ENCODE measurements around the gene HERC2. TPM values are rescaled to one million over a fixed set of nuclear protein-coding genes. Genes with fewer than 3 reads are reported as not detected.

HERC2 gene
- total and polyA plus RNA-seq, 9 of the 15 experiments (the other 6 are each of a cell fraction or from before 2014, with no cell fraction given), result 10.6 to 84.0 (median 42.6) TPM

DNA sequence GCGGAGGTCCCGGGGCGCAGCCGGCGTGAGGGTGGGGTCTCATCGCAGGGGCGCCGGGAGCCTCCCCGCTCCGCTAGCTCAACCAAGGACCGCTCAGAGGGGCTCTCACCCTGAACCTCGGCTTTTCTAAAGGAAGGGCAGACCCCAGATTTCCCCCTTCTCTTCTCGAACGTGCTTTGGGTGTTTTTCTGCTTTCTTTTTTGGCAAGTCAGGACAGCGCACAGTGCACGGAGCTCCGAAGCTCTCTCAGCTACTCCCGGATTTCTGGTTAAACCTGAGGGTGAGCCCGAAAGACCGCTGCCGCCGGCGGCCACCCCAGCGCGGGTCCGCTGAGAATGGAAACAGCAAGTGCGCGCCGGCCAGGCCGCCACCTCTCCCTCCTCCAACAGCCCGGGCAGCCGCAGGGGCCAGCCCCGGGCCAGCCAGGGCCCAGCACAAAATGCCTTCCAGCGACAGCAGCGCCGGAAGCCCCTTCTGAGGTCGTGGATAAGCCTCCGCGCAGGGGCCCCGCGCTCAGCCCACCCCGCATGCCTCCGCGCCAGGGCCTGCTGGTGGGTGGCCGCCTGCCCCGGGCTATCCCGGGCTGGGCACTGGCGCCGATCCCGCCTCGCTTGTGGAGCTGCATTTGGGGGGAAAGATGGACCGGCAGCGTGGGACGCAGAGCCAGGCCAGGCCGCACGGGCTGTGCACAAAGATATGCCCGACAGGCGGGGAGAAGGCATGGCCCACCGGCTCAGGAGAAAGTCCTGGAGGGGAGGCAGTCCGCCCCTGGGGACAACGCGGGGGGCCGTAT, 214.7 kb downstream of the HERC2 start:
- H3K27me3 ChIP-seq (ENCODE audit: control insufficient read depth in 2 of 2, insufficient read depth in 2 of 2, low read length in 2 of 2), result peaks cover 0 to 2% of the 10 kb centered on the region in 2 experiments; a peak in 1 of 5 replicates
- no peak for FAIRE-seq
- no peak overlapping the region for H3K27ac ChIP-seq (ENCODE audit: extremely low read depth, low read depth, low read length)
- TF ChIP-seq MTA1 (IDR thresholded peaks at IDR 0.05; ENCODE audit: borderline replicate concordance) (no peak), ZNF232 (CRISPR knock-in tag; IDR thresholded peaks at IDR 0.05) (no peak), JUNB (CRISPR knock-in tag; conservative IDR thresholded peaks at IDR 0.05) (no peak), SNIP1 (IDR thresholded peaks at IDR 0.05; ENCODE audit: low read depth) (no peak), RBM22 (IDR thresholded peaks at IDR 0.05; ENCODE audit: low read depth, low read length, poor library complexity, severe bottlenecking) (no peak), NBN (IDR thresholded peaks at IDR 0.05; ENCODE audit: low read depth) (no peak), MAFF (IDR thresholded peaks at IDR 0.05; ENCODE audit: low read length) (no peak), ZNF717 (CRISPR knock-in tag; IDR thresholded peaks at IDR 0.05) (no peak)
- TF ChIP-seq, protein P1, sequence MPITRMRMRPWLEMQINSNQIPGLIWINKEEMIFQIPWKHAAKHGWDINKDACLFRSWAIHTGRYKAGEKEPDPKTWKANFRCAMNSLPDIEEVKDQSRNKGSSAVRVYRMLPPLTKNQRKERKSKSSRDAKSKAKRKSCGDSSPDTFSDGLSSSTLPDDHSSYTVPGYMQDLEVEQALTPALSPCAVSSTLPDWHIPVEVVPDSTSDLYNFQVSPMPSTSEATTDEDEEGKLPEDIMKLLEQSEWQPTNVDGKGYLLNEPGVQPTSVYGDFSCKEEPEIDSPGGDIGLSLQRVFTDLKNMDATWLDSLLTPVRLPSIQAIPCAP (CRISPR knock-in tag; IDR thresholded peaks at IDR 0.05; ENCODE audit: borderline replicate concordance), result no peak
- TF ChIP-seq, protein P2, sequence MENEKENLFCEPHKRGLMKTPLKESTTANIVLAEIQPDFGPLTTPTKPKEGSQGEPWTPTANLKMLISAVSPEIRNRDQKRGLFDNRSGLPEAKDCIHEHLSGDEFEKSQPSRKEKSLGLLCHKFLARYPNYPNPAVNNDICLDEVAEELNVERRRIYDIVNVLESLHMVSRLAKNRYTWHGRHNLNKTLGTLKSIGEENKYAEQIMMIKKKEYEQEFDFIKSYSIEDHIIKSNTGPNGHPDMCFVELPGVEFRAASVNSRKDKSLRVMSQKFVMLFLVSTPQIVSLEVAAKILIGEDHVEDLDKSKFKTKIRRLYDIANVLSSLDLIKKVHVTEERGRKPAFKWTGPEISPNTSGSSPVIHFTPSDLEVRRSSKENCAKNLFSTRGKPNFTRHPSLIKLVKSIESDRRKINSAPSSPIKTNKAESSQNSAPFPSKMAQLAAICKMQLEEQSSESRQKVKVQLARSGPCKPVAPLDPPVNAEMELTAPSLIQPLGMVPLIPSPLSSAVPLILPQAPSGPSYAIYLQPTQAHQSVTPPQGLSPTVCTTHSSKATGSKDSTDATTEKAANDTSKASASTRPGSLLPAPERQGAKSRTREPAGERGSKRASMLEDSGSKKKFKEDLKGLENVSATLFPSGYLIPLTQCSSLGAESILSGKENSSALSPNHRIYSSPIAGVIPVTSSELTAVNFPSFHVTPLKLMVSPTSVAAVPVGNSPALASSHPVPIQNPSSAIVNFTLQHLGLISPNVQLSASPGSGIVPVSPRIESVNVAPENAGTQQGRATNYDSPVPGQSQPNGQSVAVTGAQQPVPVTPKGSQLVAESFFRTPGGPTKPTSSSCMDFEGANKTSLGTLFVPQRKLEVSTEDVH (IDR thresholded peaks at IDR 0.05; ENCODE audit: low read depth, partially characterized antibody), result no peak
- TF ChIP-seq, protein P3, sequence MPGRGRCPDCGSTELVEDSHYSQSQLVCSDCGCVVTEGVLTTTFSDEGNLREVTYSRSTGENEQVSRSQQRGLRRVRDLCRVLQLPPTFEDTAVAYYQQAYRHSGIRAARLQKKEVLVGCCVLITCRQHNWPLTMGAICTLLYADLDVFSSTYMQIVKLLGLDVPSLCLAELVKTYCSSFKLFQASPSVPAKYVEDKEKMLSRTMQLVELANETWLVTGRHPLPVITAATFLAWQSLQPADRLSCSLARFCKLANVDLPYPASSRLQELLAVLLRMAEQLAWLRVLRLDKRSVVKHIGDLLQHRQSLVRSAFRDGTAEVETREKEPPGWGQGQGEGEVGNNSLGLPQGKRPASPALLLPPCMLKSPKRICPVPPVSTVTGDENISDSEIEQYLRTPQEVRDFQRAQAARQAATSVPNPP (IDR thresholded peaks at IDR 0.05; ENCODE audit: borderline replicate concordance, insufficient read depth, insufficient read length), result no peak
- no peak overlapping the region for H3K9ac ChIP-seq (ENCODE audit: insufficient read depth in 1 of 2, low read depth in 2 of 2, low read length in 2 of 2)
- BruUV-seq (replicated peaks), result no TSS peak
- peaks cover 14% of the 10 kb centered on the region; the same call in 2 of the 3 replicates for H3K36me3 ChIP-seq (ENCODE audit: control insufficient read depth, insufficient read depth, low read length)
- ChIA-PET CTCF (ENCODE audit: low intra/inter-chr PET ratio) (no interaction called here), POLR2A (no interaction called here)
- peaks cover 0 to 7% of the 10 kb centered on the region in 2 experiments; a peak in 2 of 5 replicates for H3K4me1 ChIP-seq (replicated peaks in 1 of 2; ENCODE audit: control insufficient read depth in 2 of 2, insufficient read depth in 2 of 2, low read length in 2 of 2)
- intact Hi-C loops (cut with micrococcal nuclease) (no loop called here), in situ Hi-C loops (cut with MboI) (no loop called here)
- DNase-seq (ENCODE audit: extremely low read depth in 1 of 4, low spot score in 3 of 4), result no peak
- H4K20me1 ChIP-seq (replicated peaks; ENCODE audit: control insufficient read depth, insufficient read depth, low read length), result no peaks in the 10 kb centered on the region; the same call in 1 of the 2 replicates
- WGBS (ENCODE audit: insufficient coverage, low coverage, missing lambda C conversion rate), result 83% methylated on average over 27 of the region's 63 CpGs
- ATAC-seq, result no peak
- H3K9me1 ChIP-seq (ENCODE audit: control insufficient read depth, insufficient read depth, low read length), result no peaks in the 10 kb centered on the region
- peaks cover 3% of the 10 kb centered on the region; the same call in 1 of the 2 replicates for H3K9me3 ChIP-seq (replicated peaks; ENCODE audit: control insufficient read depth, insufficient read depth, low read depth, low read length)
- H2AFZ ChIP-seq (ENCODE audit: low read depth, low read length), result no peak overlapping the region
- H3K79me2 ChIP-seq (ENCODE audit: control insufficient read depth, insufficient read depth, low read length), result no peaks in the 10 kb centered on the region
- no peak overlapping the region for H3K4me2 ChIP-seq (ENCODE audit: insufficient read depth, low read length)
- no peak overlapping the region for H3K4me3 ChIP-seq
